ENCODE data around the gene CATSPER4. TPM values are rescaled to one million over a fixed set of nuclear protein-coding genes. Genes with fewer than 3 reads are reported as not detected.
A peak's percentile ranks its signal among the peaks of the same experiment; 100 is the strongest.
"Not testable (repeated sequence)": the region's sequence is repeated elsewhere in the genome, so short reads cannot be mapped to it uniquely, and the experiment has no call there.

CATSPER4 gene
- total RNA-seq, 1 experiment from 2014 or later, result not detected

DNA sequence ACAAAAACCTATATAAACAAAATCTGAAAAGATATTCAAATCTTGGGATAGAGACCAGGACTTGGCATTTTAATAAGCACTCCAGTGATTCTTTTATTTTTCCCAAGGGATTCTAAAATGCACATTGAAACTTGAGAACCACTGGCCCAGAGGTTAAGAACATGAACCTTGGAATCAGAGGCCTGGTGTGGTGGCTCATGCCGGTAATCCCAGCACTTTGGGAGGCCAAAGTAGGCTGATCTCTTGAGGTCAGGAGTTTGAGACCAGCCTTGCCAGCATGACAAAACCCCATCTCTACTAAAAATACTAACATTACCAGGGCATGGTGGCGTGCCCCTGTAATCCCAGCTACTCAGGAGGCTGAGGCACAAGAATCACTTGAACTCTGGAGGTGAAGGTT, 30.7 kb downstream of the CATSPER4 start:
- Mint-ChIP-seq H3K27me3 (ENCODE audit: unreplicated experiment) (peaks cover 11% of the 10 kb centered on the region), H3K4me3 (ENCODE audit: low read depth, unreplicated experiment) (no peak overlapping the region), H3K4me1 (ENCODE audit: low read depth, unreplicated experiment) (peaks cover 7% of the 10 kb centered on the region), H3K36me3 (ENCODE audit: insufficient read depth, unreplicated experiment) (peaks cover 4% of the 10 kb centered on the region), H3K27ac (ENCODE audit: unreplicated experiment) (no peak overlapping the region), H3K9me3 (ENCODE audit: low read depth, unreplicated experiment) (no peaks in the 10 kb centered on the region)
- no peak for DNase-seq
- BruUV-seq (replicated peaks), result no TSS peak
- intact Hi-C loops (cut with micrococcal nuclease; ENCODE audit: unreplicated experiment), result loop anchor here (10.0 kb wide), 1 partner anchor 46 kb away; the partner anchor contains the start of genes CNKSR1 and ZNF593OS
- CTCF ChIA-PET, result no interaction called here
- TF ChIP-seq, protein P1, sequence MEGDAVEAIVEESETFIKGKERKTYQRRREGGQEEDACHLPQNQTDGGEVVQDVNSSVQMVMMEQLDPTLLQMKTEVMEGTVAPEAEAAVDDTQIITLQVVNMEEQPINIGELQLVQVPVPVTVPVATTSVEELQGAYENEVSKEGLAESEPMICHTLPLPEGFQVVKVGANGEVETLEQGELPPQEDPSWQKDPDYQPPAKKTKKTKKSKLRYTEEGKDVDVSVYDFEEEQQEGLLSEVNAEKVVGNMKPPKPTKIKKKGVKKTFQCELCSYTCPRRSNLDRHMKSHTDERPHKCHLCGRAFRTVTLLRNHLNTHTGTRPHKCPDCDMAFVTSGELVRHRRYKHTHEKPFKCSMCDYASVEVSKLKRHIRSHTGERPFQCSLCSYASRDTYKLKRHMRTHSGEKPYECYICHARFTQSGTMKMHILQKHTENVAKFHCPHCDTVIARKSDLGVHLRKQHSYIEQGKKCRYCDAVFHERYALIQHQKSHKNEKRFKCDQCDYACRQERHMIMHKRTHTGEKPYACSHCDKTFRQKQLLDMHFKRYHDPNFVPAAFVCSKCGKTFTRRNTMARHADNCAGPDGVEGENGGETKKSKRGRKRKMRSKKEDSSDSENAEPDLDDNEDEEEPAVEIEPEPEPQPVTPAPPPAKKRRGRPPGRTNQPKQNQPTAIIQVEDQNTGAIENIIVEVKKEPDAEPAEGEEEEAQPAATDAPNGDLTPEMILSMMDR (IDR thresholded peaks at IDR 0.05; ENCODE audit: unreplicated experiment), result no peak

DNA sequence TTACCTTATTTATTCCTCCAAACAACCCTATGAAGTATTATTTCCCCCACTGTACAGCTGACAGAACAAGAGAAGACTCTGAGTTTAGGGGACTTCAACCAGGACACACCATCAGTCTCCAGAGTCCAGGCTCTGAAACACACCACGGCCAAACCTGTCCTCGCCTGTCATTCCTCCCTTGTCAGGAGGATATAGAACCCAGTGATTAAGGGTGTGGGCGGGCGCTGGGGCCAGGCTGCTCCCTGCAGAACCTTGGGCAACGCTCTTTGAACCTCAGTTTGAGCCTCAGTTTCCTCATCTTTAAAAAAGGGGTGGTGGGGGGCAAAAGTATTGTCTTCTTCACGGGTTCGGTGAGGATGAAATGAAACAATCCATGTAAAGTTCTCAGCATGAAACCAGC, 34.2 kb downstream of the CATSPER4 start:
- CTCF ChIA-PET, result interaction anchor here (0.9 kb wide), 1 partner anchor 55 kb away, joined by 10 read pairs; the partner anchor contains the start of gene ZNF593
- no peak for DNase-seq
- intact Hi-C loops (cut with micrococcal nuclease; ENCODE audit: unreplicated experiment), result loop anchor here (10.0 kb wide), 1 partner anchor 50 kb away; the partner anchor contains the start of genes CNKSR1 and ZNF593OS
- Mint-ChIP-seq H3K27ac (ENCODE audit: unreplicated experiment) (no peak overlapping the region), H3K4me3 (ENCODE audit: low read depth, unreplicated experiment) (no peak overlapping the region), H3K4me1 (ENCODE audit: low read depth, unreplicated experiment) (peaks cover 9% of the 10 kb centered on the region), H3K36me3 (ENCODE audit: insufficient read depth, unreplicated experiment) (peaks cover 4% of the 10 kb centered on the region), H3K27me3 (ENCODE audit: unreplicated experiment) (peaks cover 14% of the 10 kb centered on the region), H3K9me3 (ENCODE audit: low read depth, unreplicated experiment) (no peaks in the 10 kb centered on the region)
- BruUV-seq (replicated peaks), result no TSS peak
- TF ChIP-seq, protein P1 (IDR thresholded peaks at IDR 0.05; ENCODE audit: unreplicated experiment), result no peak

DNA sequence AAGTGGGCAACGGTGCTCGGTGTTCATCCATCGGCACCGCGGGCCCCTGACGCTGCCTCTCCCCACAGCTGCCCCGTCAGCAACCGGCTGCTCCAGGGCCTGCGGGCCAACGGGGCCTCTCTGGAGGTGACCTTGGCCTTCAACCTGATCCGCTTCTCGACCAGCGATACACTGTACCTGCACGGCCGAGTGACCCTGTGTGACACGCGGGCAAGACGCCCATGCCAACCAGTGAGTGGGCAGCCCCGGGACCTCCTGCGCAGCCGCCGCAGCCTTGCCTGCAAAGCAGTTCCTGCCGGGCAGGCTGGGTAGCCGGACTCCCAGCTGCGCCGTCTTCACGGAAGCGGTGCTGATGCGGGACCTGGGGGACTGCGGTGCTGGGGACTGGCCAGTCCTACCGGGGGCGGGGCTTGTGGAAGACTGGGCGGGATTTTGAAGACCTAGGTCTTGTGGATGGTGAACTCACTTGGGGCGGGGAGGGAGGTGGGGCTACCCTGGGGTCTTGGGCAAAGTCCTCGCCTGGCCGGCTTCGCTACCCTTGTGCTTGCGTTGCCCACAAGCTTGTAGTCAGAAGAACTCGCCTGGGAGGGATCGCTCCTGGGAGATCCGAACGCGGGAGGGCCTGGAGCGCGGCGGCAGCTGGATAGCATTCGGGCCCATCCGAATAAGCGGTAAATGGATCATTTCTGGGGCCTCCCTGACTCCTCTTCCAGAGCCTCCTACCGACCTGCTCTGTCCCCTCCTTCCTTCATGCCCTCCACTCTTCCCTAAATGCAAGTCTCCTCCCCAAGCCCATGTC, 34.8 kb downstream of the CATSPER4 start:
- H3K27ac Mint-ChIP-seq (ENCODE audit: unreplicated experiment), result peak overlapping the region; percentile 9
- intact Hi-C loops (cut with micrococcal nuclease; ENCODE audit: unreplicated experiment), result loop anchor here (10.0 kb wide), 1 partner anchor 50 kb away; the partner anchor contains the start of genes CNKSR1 and ZNF593OS
- peaks cover 9% of the 10 kb centered on the region for H3K4me1 Mint-ChIP-seq (ENCODE audit: low read depth, unreplicated experiment)
- no TSS peak for BruUV-seq (replicated peaks)
- TF ChIP-seq, protein P1 (IDR thresholded peaks at IDR 0.05; ENCODE audit: unreplicated experiment), result no peak
- peaks cover 14% of the 10 kb centered on the region for H3K27me3 Mint-ChIP-seq (ENCODE audit: unreplicated experiment)
- DNase-seq, result peak; percentile 55
- CTCF ChIA-PET, result interaction anchor here (0.9 to 1.0 kb wide), 2 partner anchors 9 to 56 kb away, joined by 3 to 10 read pairs; partner anchors contain the start of genes CEP85 and ZNF593
- H3K4me3 Mint-ChIP-seq (ENCODE audit: low read depth, unreplicated experiment), result peak overlapping the region; percentile 70
- H3K36me3 Mint-ChIP-seq (ENCODE audit: insufficient read depth, unreplicated experiment), result peaks cover 4% of the 10 kb centered on the region
- no peaks in the 10 kb centered on the region for H3K9me3 Mint-ChIP-seq (ENCODE audit: low read depth, unreplicated experiment)

DNA sequence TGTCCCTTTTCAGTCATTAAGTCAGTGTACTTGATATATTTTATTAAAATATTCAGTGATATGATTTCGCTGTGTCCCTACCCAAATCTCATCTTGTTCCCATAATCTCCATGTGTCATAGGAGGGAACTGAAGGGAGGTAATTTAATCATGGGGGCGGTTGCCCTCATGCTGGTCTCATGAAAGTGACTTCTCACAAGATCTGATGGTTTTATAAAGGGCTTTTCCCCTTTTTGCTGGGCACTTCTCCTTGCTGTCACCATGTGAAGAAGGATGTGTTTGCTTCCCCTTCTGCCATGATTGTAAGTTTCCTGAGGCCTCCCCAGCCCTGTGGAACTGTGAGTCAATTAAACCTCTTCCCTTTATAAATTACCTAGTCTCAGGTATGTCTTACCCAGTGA, 40.3 kb downstream of the CATSPER4 start:
- H3K4me3 Mint-ChIP-seq (ENCODE audit: low read depth, unreplicated experiment); BruUV-seq (replicated peaks); DNase-seq; H3K27ac Mint-ChIP-seq (ENCODE audit: unreplicated experiment); intact Hi-C loops (cut with micrococcal nuclease; ENCODE audit: unreplicated experiment); H3K9me3 Mint-ChIP-seq (ENCODE audit: low read depth, unreplicated experiment); H3K27me3 Mint-ChIP-seq (ENCODE audit: unreplicated experiment); CTCF ChIA-PET: not testable (repeated sequence)
- peaks cover 20% of the 10 kb centered on the region for H3K4me1 Mint-ChIP-seq (ENCODE audit: low read depth, unreplicated experiment)
- H3K36me3 Mint-ChIP-seq (ENCODE audit: insufficient read depth, unreplicated experiment), result peaks cover 18% of the 10 kb centered on the region

Data from Calu3 (cell line).